Panc1 (cell line): Measurements from ENCODE around the gene CCDC60. TPM values are rescaled to one million over a fixed set of nuclear protein-coding genes. Genes with fewer than 3 reads are reported as not detected.

Experiments used
- ATAC-seq: fragments of 200-7000 bp; cut with Tn5 transposase; 2 replicates; pipeline ENCODE4 v1.9.1; 2020; ENCODE audit warnings: mild to moderate bottlenecking, moderate library complexity
- BruUV-seq: library from RNA; stranded (reverse); fragments of 400-500 nt; replicated peaks from 2 replicates; lab custom pipeline; 2021; lab: Mats Ljungman, UMichigan
- CTCF ChIA-PET: fragments of 300-600 bp; sonication (Branson Sonifier 250); formaldehyde crosslinking; loops from one replicate; lab custom pipeline; 2022; ENCODE audit warnings: antibody characterized with exemption; lab: Charles Lee
- POLR2A ChIA-PET: fragments of 300-600 bp; sonication (Branson Sonifier 250); formaldehyde crosslinking; loops from one replicate; lab custom pipeline; 2022; ENCODE audit warnings: antibody characterized with exemption; lab: Charles Lee
- DNase-seq: peaks from one replicate; pipeline ENCODE4 v3.0.0-alpha.2; 2010; ENCODE audit warnings: low read depth, low spot score
- H3K27ac ChIP-seq: 2 replicates; pipeline ENCODE4 v1.5.1; 2011; ENCODE audit warnings: mild to moderate bottlenecking, low read length, inconsistent platforms
- H3K27me3 ChIP-seq: fragments of 200-500 bp; sonication (Bioruptor generic); 2 replicates; pipeline ENCODE4 v1.6.0; 2014; ENCODE audit warnings: low read length, inconsistent platforms; ENCODE audit not compliant: control insufficient read depth, insufficient read depth
- H3K36me3 ChIP-seq: fragments of 200-500 bp; sonication (Bioruptor generic); 2 replicates; pipeline ENCODE4 v1.5.1; 2014; ENCODE audit warnings: inconsistent platforms, mild to moderate bottlenecking, low read length, moderate library complexity; ENCODE audit not compliant: control insufficient read depth, insufficient read depth
- H3K4me1 ChIP-seq: 2 replicates; pipeline ENCODE4 v1.5.1; 2011; ENCODE audit warnings: inconsistent platforms, mild to moderate bottlenecking, low read length, moderate library complexity; ENCODE audit not compliant: control insufficient read depth, insufficient read depth
- H3K4me3 ChIP-seq, 2 experiments: 2 replicates each; pipeline ENCODE4 v1.5.1; 2011 to 2012; ENCODE audit warnings: low read depth in 2 of 2, low read length in 2 of 2, mild to moderate bottlenecking in 2 of 2, inconsistent platforms in 1 of 2, moderate library complexity in 1 of 2
- H3K9me3 ChIP-seq: fragments of 200-500 bp; sonication (Bioruptor generic); 2 replicates; pipeline ENCODE4 v1.5.1; 2014; ENCODE audit warnings: low read depth, mild to moderate bottlenecking, inconsistent platforms, low read length, moderate library complexity; ENCODE audit not compliant: control insufficient read depth, insufficient read depth
- CTCF ChIP-seq: fragments of 450-650 bp; IDR thresholded peaks from 2 replicates; pipeline ENCODE4 v1.5.1; 2017; ENCODE audit warnings: mild to moderate bottlenecking
- POLR2AphosphoS5 ChIP-seq: IDR thresholded peaks from 2 replicates; pipeline ENCODE4 v1.6.1; 2012; ENCODE audit warnings: mild to moderate bottlenecking, low read depth, low read length, moderate library complexity
- REST ChIP-seq, 2 experiments: IDR thresholded peaks; 2 replicates each; pipeline ENCODE4 v1.6.1; 2011 to 2012; ENCODE audit warnings: low read depth in 2 of 2, control low read depth in 1 of 2, low read length in 1 of 2, mild to moderate bottlenecking in 1 of 2, moderate library complexity in 1 of 2; ENCODE audit not compliant: insufficient read depth in 1 of 2
- SIN3A ChIP-seq: IDR thresholded peaks from 2 replicates; pipeline ENCODE4 v1.6.1; 2012; ENCODE audit warnings: low read depth, mild to moderate bottlenecking, low read length, moderate library complexity, borderline replicate concordance; ENCODE audit not compliant: insufficient read depth
- TCF7L2 ChIP-seq: IDR thresholded peaks from 2 replicates; pipeline ENCODE4 v1.6.1; 2011; ENCODE audit warnings: mild to moderate bottlenecking, low read depth, low read length, inconsistent platforms
- in situ Hi-C: cut with HindIII; loops from 2 replicates; pipeline ENCODE4 v1.10.0; 2016; ENCODE audit warnings: low sequenced_read_pairs, low pct_unique_long_range_greater_than_20kb
- intact Hi-C: fragments of 100-400 bp; cut with micrococcal nuclease; formaldehyde crosslinking; loops from one replicate; pipeline ENCODE4 v1.10.0; 2022; ENCODE audit not compliant: unreplicated experiment
- total RNA-seq: library from RNA; stranded (reverse); gene quantifications from one replicate; pipeline ENCODE4 v1.2.1, GENCODE V29; 2021; ENCODE audit not compliant: unreplicated experiment

The CCDC60 gene
- total RNA-seq, 1 experiment from 2014 or later: not detected

GRCh38 chr12:119425623-119426022 lies 91.1 kb downstream of the CCDC60 start:
- TF ChIP-seq TCF7L2 (no peak), CTCF (no peak), SIN3A (no peak), REST (IDR thresholded peaks at IDR 0.05; ENCODE audit: insufficient read depth in 1 of 2, low read depth in 2 of 2, low read length in 1 of 2) (no peak), POLR2AphosphoS5 (no peak)
- no peak for DNase-seq
- BruUV-seq: no TSS peak
- CTCF ChIA-PET: no interaction called here
- Histone ChIP-seq H3K4me1 (no peaks in the 10 kb centered on the region), H3K27ac (no peak overlapping the region), H3K36me3 (no peaks in the 10 kb centered on the region), H3K4me3 (no peak overlapping the region), H3K27me3 (peaks cover 8% of the 10 kb centered on the region), H3K9me3 (no peaks in the 10 kb centered on the region)
- POLR2A ChIA-PET: no interaction called here
- ATAC-seq: no peak
- in situ Hi-C loops: no loop called here
- intact Hi-C loops: no loop called here

- no peak for TF ChIP-seq SIN3A
- no peak for TF ChIP-seq TCF7L2
- TF ChIP-seq POLR2AphosphoS5: no peak
- TF ChIP-seq REST (IDR thresholded peaks at IDR 0.05; ENCODE audit: insufficient read depth in 1 of 2, low read depth in 2 of 2, low read length in 1 of 2): no peak
- TF ChIP-seq CTCF: no peak
Observed at GRCh38 chr12:119431151-119431550, 96.6 kb downstream of the CCDC60 start.

More at GRCh38 chr12:119431151-119431550, 96.6 kb downstream of the CCDC60 start:
- Histone ChIP-seq H3K27ac (no peak overlapping the region), H3K4me3 (no peak overlapping the region), H3K36me3 (no peaks in the 10 kb centered on the region), H3K9me3 (no peaks in the 10 kb centered on the region), H3K4me1 (no peaks in the 10 kb centered on the region), H3K27me3 (peaks cover 2% of the 10 kb centered on the region; the same call in 1 of the 2 replicates)
- ATAC-seq (no peak), DNase-seq (no peak)
- intact Hi-C loops (no loop called here), in situ Hi-C loops (no loop called here)
- CTCF ChIA-PET: interaction anchor here (0.5 kb wide), 1 partner anchor 11 kb away, joined by 3 read pairs; no protein-coding TSS in a partner anchor
- no TSS peak for BruUV-seq
- POLR2A ChIA-PET: no interaction called here
